Measurements from ENCODE around the gene SVIP. TPM values are rescaled to one million over a fixed set of nuclear protein-coding genes. Genes with fewer than 3 reads are reported as not detected.

Gene SVIP
- total and polyA plus RNA-seq, 4 donors = 2.7 to 7.2 (median 4.8) TPM

GRCh38 chr11:22846726-22847125, 17.1 kb upstream of the SVIP start:
- 91% methylated on average over 1 of the region's 1 CpG for WGBS
- no peak for DNase-seq (ENCODE audit: low spot score)

More at GRCh38 chr11:22846726-22847125, 17.1 kb upstream of the SVIP start:
- Histone ChIP-seq H3K27me3 (ENCODE audit: control insufficient read depth in 4 of 4, insufficient read depth in 4 of 4, low read length in 3 of 4) (no peaks in the 10 kb centered on the region), H3K4me3 (ENCODE audit: low read depth in 1 of 3, low read length in 3 of 3) (no peak overlapping the region), H3K36me3 (ENCODE audit: control insufficient read depth in 4 of 4, insufficient read depth in 3 of 4, low read depth in 1 of 4, low read length in 3 of 4) (no peaks in the 10 kb centered on the region), H3K4me1 (ENCODE audit: control insufficient read depth in 4 of 4, insufficient read depth in 4 of 4, low read length in 3 of 4) (no peaks in the 10 kb centered on the region), H3K9me3 (ENCODE audit: control insufficient read depth in 4 of 4, low read length in 3 of 4) (no peaks in the 10 kb centered on the region), H3K9ac (ENCODE audit: low read depth in 1 of 2, low read length in 2 of 2) (no peak overlapping the region), H3K27ac (ENCODE audit: low read depth in 1 of 2, low read length in 2 of 2) (no peak overlapping the region)
- TF ChIP-seq ZBTB33 (IDR thresholded peaks at IDR 0.05) (no peak), SP1 (IDR thresholded peaks at IDR 0.05) (no peak), GABPA (IDR thresholded peaks at IDR 0.05 in 1 of 2, conservative IDR thresholded peaks at IDR 0.05 in 1 of 2) (no peak), YY1 (IDR thresholded peaks at IDR 0.05) (no peak), RXRA (IDR thresholded peaks at IDR 0.05) (no peak), TAF1 (conservative IDR thresholded peaks at IDR 0.05) (no peak), FOXA2 (IDR thresholded peaks at IDR 0.05) (no peak), EGR1 (IDR thresholded peaks at IDR 0.05; ENCODE audit: low read depth in 2 of 2) (no peak), REST (IDR thresholded peaks at IDR 0.05) (no peak), NR2F2 (IDR thresholded peaks at IDR 0.05) (no peak)
- TF ChIP-seq, protein P1, sequence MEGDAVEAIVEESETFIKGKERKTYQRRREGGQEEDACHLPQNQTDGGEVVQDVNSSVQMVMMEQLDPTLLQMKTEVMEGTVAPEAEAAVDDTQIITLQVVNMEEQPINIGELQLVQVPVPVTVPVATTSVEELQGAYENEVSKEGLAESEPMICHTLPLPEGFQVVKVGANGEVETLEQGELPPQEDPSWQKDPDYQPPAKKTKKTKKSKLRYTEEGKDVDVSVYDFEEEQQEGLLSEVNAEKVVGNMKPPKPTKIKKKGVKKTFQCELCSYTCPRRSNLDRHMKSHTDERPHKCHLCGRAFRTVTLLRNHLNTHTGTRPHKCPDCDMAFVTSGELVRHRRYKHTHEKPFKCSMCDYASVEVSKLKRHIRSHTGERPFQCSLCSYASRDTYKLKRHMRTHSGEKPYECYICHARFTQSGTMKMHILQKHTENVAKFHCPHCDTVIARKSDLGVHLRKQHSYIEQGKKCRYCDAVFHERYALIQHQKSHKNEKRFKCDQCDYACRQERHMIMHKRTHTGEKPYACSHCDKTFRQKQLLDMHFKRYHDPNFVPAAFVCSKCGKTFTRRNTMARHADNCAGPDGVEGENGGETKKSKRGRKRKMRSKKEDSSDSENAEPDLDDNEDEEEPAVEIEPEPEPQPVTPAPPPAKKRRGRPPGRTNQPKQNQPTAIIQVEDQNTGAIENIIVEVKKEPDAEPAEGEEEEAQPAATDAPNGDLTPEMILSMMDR (IDR thresholded peaks at IDR 0.05; ENCODE audit: low read depth, low read length, missing input control) = no peak
